CD14-positive monocyte (primary cell): ENCODE measurements around the gene UPK1A. TPM values are rescaled to one million over a fixed set of nuclear protein-coding genes. Genes with fewer than 3 reads are reported as not detected.

ENCODE experiments used
- DNase-seq, 3 donors: peaks; one replicate each; pipeline ENCODE4 v3.0.0-alpha.2; 2011 to 2022
- H2AFZ ChIP-seq: 2 replicates; pipeline ENCODE4 v1.6.0; 2012; ENCODE audit warnings: mild to moderate bottlenecking, low read depth, low read length, inconsistent platforms; ENCODE audit not compliant: insufficient read depth, poor library complexity, severe bottlenecking
- H3K27ac ChIP-seq, 2 donors: 1 replicate in 1 of 2; 2 replicates in 1 of 2; pipeline ENCODE4 v1.5.1; 2012 to 2013; ENCODE audit warnings: low read length in 2 of 2, control low read depth in 1 of 2, inconsistent platforms in 1 of 2, low read depth in 1 of 2, mild to moderate bottlenecking in 1 of 2
- H3K27me3 ChIP-seq, 2 donors: one replicate each; pipeline versions ENCODE4 v1.6.0 to v1.6.1; 2011 to 2013; ENCODE audit warnings: low read length in 2 of 2; ENCODE audit not compliant: control insufficient read depth in 2 of 2, insufficient read depth in 2 of 2
- H3K36me3 ChIP-seq, 2 donors: replicated peaks in 1 of 2; 1 replicate in 1 of 2; 2 replicates in 1 of 2; pipeline versions ENCODE4 v1.5.1 to v1.6.1; 2012 to 2013; ENCODE audit warnings: low read length in 2 of 2, control low read depth in 1 of 2, inconsistent platforms in 1 of 2, mild to moderate bottlenecking in 1 of 2; ENCODE audit not compliant: insufficient read depth in 2 of 2, control insufficient read depth in 1 of 2
- H3K4me1 ChIP-seq, 2 donors: 1 replicate in 1 of 2; 2 replicates in 1 of 2; pipeline versions ENCODE4 v1.5.1 to v1.6.1; 2012 to 2013; ENCODE audit warnings: low read length in 2 of 2, control low read depth in 1 of 2, inconsistent platforms in 1 of 2, mild to moderate bottlenecking in 1 of 2, moderate library complexity in 1 of 2; ENCODE audit not compliant: insufficient read depth in 2 of 2, control insufficient read depth in 1 of 2
- H3K4me2 ChIP-seq: replicated peaks from 2 replicates; pipeline ENCODE3; 2012; ENCODE audit warnings: low read length, moderate library complexity, mild to moderate bottlenecking; ENCODE audit not compliant: poor library complexity, severe bottlenecking; ENCODE audit errors: extremely low read depth
- H3K4me3 ChIP-seq, 3 experiments: fragments of 200-600 bp in 1 of 3; sonication (generic) in 1 of 3; replicated peaks in 1 of 3; 1 replicate in 2 of 3; 2 replicates in 1 of 3; pipeline ENCODE4 v1.5.1; 2011 to 2013; ENCODE audit warnings: low read length in 3 of 3, mild to moderate bottlenecking in 3 of 3, control low read depth in 2 of 3, low read depth in 2 of 3, inconsistent platforms in 1 of 3, moderate library complexity in 1 of 3
- H3K79me2 ChIP-seq: 2 replicates; pipeline ENCODE4 v1.6.0; 2012; ENCODE audit warnings: mild to moderate bottlenecking, control low read depth, inconsistent platforms, low read length, moderate library complexity; ENCODE audit not compliant: insufficient read depth
- H3K9ac ChIP-seq: 2 replicates; pipeline ENCODE4 v1.6.0; 2017; ENCODE audit warnings: low read length, mild to moderate bottlenecking; ENCODE audit not compliant: insufficient read depth, poor library complexity, severe bottlenecking
- H3K9me3 ChIP-seq, 2 donors: replicated peaks in 1 of 2; 1 replicate in 1 of 2; 2 replicates in 1 of 2; pipeline versions ENCODE4 v1.5.1 to v1.6.1; 2012 to 2013; ENCODE audit warnings: low read length in 2 of 2, control low read depth in 1 of 2; ENCODE audit not compliant: control insufficient read depth in 1 of 2, insufficient read depth in 1 of 2
- H4K20me1 ChIP-seq: 2 replicates; pipeline ENCODE4 v1.6.0; 2012; ENCODE audit warnings: mild to moderate bottlenecking, low read length, control low read depth, moderate library complexity; ENCODE audit not compliant: insufficient read depth
- H3K27ac Mint-ChIP-seq, 7 donors: one replicate each; pipeline ENCODE4 v1.8.0; 2020; ENCODE audit warnings: mild to moderate bottlenecking in 7 of 7, mixed read lengths in 7 of 7, moderate library complexity in 6 of 7, inconsistent platforms in 2 of 7
- H3K27me3 Mint-ChIP-seq, 3 donors: one replicate each; pipeline ENCODE4 v1.8.0; 2021 to 2022; ENCODE audit warnings: low read depth in 3 of 3, mild to moderate bottlenecking in 3 of 3, mixed read lengths in 3 of 3, moderate library complexity in 3 of 3, inconsistent platforms in 1 of 3
- H3K36me3 Mint-ChIP-seq, 2 donors: one replicate each; pipeline ENCODE4 v1.8.0; 2020; ENCODE audit warnings: mixed read lengths in 2 of 2, inconsistent platforms in 1 of 2, mild to moderate bottlenecking in 1 of 2
- H3K4me1 Mint-ChIP-seq: one replicate; pipeline ENCODE4 v1.8.0; 2020; ENCODE audit warnings: mild to moderate bottlenecking, mixed read lengths
- H3K4me3 Mint-ChIP-seq, 2 donors: one replicate each; pipeline ENCODE4 v1.8.0; 2020; ENCODE audit warnings: mild to moderate bottlenecking in 2 of 2, mixed read lengths in 2 of 2, moderate library complexity in 1 of 2
- H3K9me3 Mint-ChIP-seq, 7 donors: one replicate each; pipeline ENCODE4 v1.8.0; 2020 to 2022; ENCODE audit warnings: mixed read lengths in 7 of 7, mild to moderate bottlenecking in 6 of 7, moderate library complexity in 6 of 7, inconsistent platforms in 2 of 7
- CTCF ChIP-seq: fragments of 200-600 bp; IDR thresholded peaks from one replicate; pipeline ENCODE4 v1.8.0; 2022; ENCODE audit warnings: antibody characterized with exemption, mild to moderate bottlenecking
- WGBS: methylation state at CpG from one replicate; pipeline ENCODE4 v1.1.5; 2013; ENCODE audit warnings: missing lambda C conversion rate; ENCODE audit not compliant: insufficient coverage; 5-methylcytosine and 5-hydroxymethylcytosine counted together
- intact Hi-C, 2 donors: fragments of 100-400 bp; cut with micrococcal nuclease; formaldehyde crosslinking; loops; one replicate each; pipeline versions ENCODE4 v1.15.0 to v1.15.1; 2023
- polyA plus RNA-seq, 3 donors: library from polyadenylated mRNA; depleted of rRNA in 1 of 3; unstranded in 2 of 3; stranded (reverse) in 1 of 3; fragments of 300-500 nt in 2 of 3; fragments of >200 nt in 1 of 3; fragmentation: Illumina TruSeq in 2 of 3; gene quantifications; 1 replicate in 2 of 3; 2 replicates in 1 of 3; pipeline ENCODE4 v1.2.3, GENCODE V29; 2012 to 2021

Gene UPK1A
- polyA plus RNA-seq, 3 donors: not detected

GRCh38 chr19:35727053-35727955, 61.0 kb downstream of the UPK1A start:
- Histone ChIP-seq H4K20me1 (peaks cover 59% of the 10 kb centered on the region), H3K4me2 (no peak overlapping the region), H3K79me2 (no peaks in the 10 kb centered on the region), H3K4me1 (no peaks in the 10 kb centered on the region), H3K27ac (no peak overlapping the region), H3K4me3 (no peak overlapping the region), H3K27me3 (no peaks in the 10 kb centered on the region), H3K9ac (no peak overlapping the region), H3K36me3 (peaks cover 99 to 100% of the 10 kb centered on the region in 2 donors), H3K9me3 (no peaks in the 10 kb centered on the region), H2AFZ (no peak overlapping the region)
- intact Hi-C loops: no loop called here
- WGBS: 96% methylated on average over 14 of the region's 25 CpGs
- TF ChIP-seq CTCF: no peak
- peaks cover 90 to 99% of the 10 kb centered on the region in 2 donors for H3K36me3 Mint-ChIP-seq
- no peak for DNase-seq
- no peaks in the 10 kb centered on the region for H3K4me1 Mint-ChIP-seq
- H3K9me3 Mint-ChIP-seq: no peaks in the 10 kb centered on the region
- H3K4me3 Mint-ChIP-seq: no peak overlapping the region
- peaks cover 0 to 3% (median 2%) of the 10 kb centered on the region in 3 donors for H3K27me3 Mint-ChIP-seq
- H3K27ac Mint-ChIP-seq: no peak overlapping the region

Other genes starting within 250 kb of the UPK1A start
- gene FFAR2, start 218.3 kb upstream of the UPK1A start, polyA plus RNA-seq: 10 to 100 TPM in 2 of 3 donors, 1 to 10 TPM in 1; 5.7 to 38.7 (median 10.8) TPM
- gene KRTDAP, start 176.1 kb upstream of the UPK1A start, polyA plus RNA-seq: not detected
- not detected for gene DMKN, start 152.9 kb upstream of the UPK1A start, polyA plus RNA-seq
- not detected for gene SBSN, start 138.2 kb upstream of the UPK1A start, polyA plus RNA-seq
- not detected for gene GAPDHS, start 133.1 kb upstream of the UPK1A start, polyA plus RNA-seq
- 100 to 1,000 TPM in 2 of 3 donors, 10 to 100 TPM in 1; 75.5 to 165 (median 165) TPM for gene TMEM147, start 120.9 kb upstream of the UPK1A start, polyA plus RNA-seq
- not detected for gene ATP4A, start 102.9 kb upstream of the UPK1A start, polyA plus RNA-seq
- not detected for gene PMIS2, start 80.3 kb upstream of the UPK1A start, polyA plus RNA-seq
- 1 to 10 TPM in 1 of 3 donors, under 1 TPM in 2; 0.94 to 6.3 (median 0.99) TPM for gene HAUS5, start 53.8 kb upstream of the UPK1A start, polyA plus RNA-seq
- 10 to 100 TPM; 29.5 to 53.3 (median 50.3) TPM for gene RBM42, start 37.5 kb upstream of the UPK1A start, polyA plus RNA-seq
- gene ETV2, start 24.8 kb upstream of the UPK1A start, polyA plus RNA-seq: under 1 TPM; 0.17 to 0.93 (median 0.82) TPM
- 100 to 1,000 TPM; 611 to 948 (median 825) TPM for gene COX6B1, start 18.2 kb upstream of the UPK1A start, polyA plus RNA-seq
- gene ZBTB32, start 38.0 kb downstream of the UPK1A start, polyA plus RNA-seq: under 1 TPM in 1 of 3 donors, not detected in 2; 0.05 TPM
- gene KMT2B, start 51.5 kb downstream of the UPK1A start, polyA plus RNA-seq: 10 to 100 TPM in 1 of 3 donors, under 1 TPM in 2; 0.32 to 63.6 (median 0.65) TPM
- gene IGFLR1, start 75.9 kb downstream of the UPK1A start, polyA plus RNA-seq: 100 to 1,000 TPM in 2 of 3 donors, 10 to 100 TPM in 1; 80.5 to 144 (median 119) TPM
- 100 to 1,000 TPM in 1 of 3 donors, 1 to 10 TPM in 2; 6.2 to 140 (median 8.7) TPM for gene U2AF1L4, start 78.9 kb downstream of the UPK1A start, polyA plus RNA-seq
- gene PSENEN, start 79.1 kb downstream of the UPK1A start, polyA plus RNA-seq: 100 to 1,000 TPM in 2 of 3 donors, 10 to 100 TPM in 1; 29.7 to 149 (median 129) TPM
- gene LIN37, start 82.1 kb downstream of the UPK1A start, polyA plus RNA-seq: 10 to 100 TPM in 1 of 3 donors, 1 to 10 TPM in 2; 5.6 to 28.6 (median 7.2) TPM
- not detected for gene HSPB6, start 90.5 kb downstream of the UPK1A start, polyA plus RNA-seq
- 10 to 100 TPM in 1 of 3 donors, 1 to 10 TPM in 2; 1.8 to 14.7 (median 2.9) TPM for gene PROSER3, start 91.7 kb downstream of the UPK1A start, polyA plus RNA-seq
- gene ARHGAP33, start 109.0 kb downstream of the UPK1A start, polyA plus RNA-seq: 1 to 10 TPM in 1 of 3 donors, not detected in 2; 8.6 TPM
- gene PRODH2, start 146.3 kb downstream of the UPK1A start, polyA plus RNA-seq: not detected
- gene NPHS1, start 186.0 kb downstream of the UPK1A start, polyA plus RNA-seq: not detected
- gene KIRREL2, start 190.4 kb downstream of the UPK1A start, polyA plus RNA-seq: not detected
- gene APLP1, start 202.1 kb downstream of the UPK1A start, polyA plus RNA-seq: not detected
- gene NFKBID, start 234.0 kb downstream of the UPK1A start, polyA plus RNA-seq: 100 to 1,000 TPM in 1 of 3 donors, 1 to 10 TPM in 2; 6.4 to 198 (median 9.3) TPM
- gene HCST, start 236.0 kb downstream of the UPK1A start, polyA plus RNA-seq: 100 to 1,000 TPM; 264 to 829 (median 594) TPM
- 1,000 to 10,000 TPM; 3,224 to 6,141 (median 5,182) TPM for gene TYROBP, start 241.8 kb downstream of the UPK1A start, polyA plus RNA-seq